Hematopoietic multipotent progenitor cell treated with erythropoietin and hydrocortisone succinate and interleukin-3 and kit ligand, for 17 days (in vitro differentiated cells): ENCODE results near the gene TASOR2.
A peak's percentile ranks its signal among the peaks of the same experiment; 100 is the strongest.

ENCODE experiments used
- DNase-seq: peaks from one replicate; pipeline ENCODE4 v3.0.0-alpha.2; 2015; ENCODE audit warnings: low spot score

The TASOR2 gene

GRCh38 chr10:5683065-5683464, 1.6 kb upstream of the TASOR2 start:
- DNase-seq = no peak

- peak; percentile 81 for DNase-seq
Observed at GRCh38 chr10:5684971-5685763, 529 bp downstream of the TASOR2 start.

GRCh38 chr10:5685764-5686240, 1.2 kb downstream of the TASOR2 start:
- no peak for DNase-seq

- no peak for DNase-seq
Observed at GRCh38 chr10:5688587-5688986, 3.9 kb downstream of the TASOR2 start.

- no peak for DNase-seq
Observed at GRCh38 chr10:5691786-5692185, 7.1 kb downstream of the TASOR2 start.

- DNase-seq = peak; percentile 52
Observed at GRCh38 chr10:5692461-5693358, 8.1 kb downstream of the TASOR2 start.

- DNase-seq = no peak
Observed at GRCh38 chr10:5694573-5694972, 9.9 kb downstream of the TASOR2 start.

- no peak for DNase-seq
Observed at GRCh38 chr10:5697342-5697741, 12.7 kb downstream of the TASOR2 start.

GRCh38 chr10:5698062-5698461, 13.4 kb downstream of the TASOR2 start:
- no peak for DNase-seq

GRCh38 chr10:5708356-5708755, 23.7 kb downstream of the TASOR2 start:
- DNase-seq = no peak

GRCh38 chr10:5709865-5710264, 25.2 kb downstream of the TASOR2 start:
- DNase-seq = no peak

- DNase-seq = no peak
Observed at GRCh38 chr10:5710859-5711258, 26.2 kb downstream of the TASOR2 start.

GRCh38 chr10:5711642-5712041, 27.0 kb downstream of the TASOR2 start:
- DNase-seq = no peak

GRCh38 chr10:5719546-5719945, 34.9 kb downstream of the TASOR2 start:
- DNase-seq = no peak

GRCh38 chr10:5720182-5720581, 35.5 kb downstream of the TASOR2 start:
- DNase-seq = no peak

GRCh38 chr10:5723692-5724091, 39.1 kb downstream of the TASOR2 start:
- DNase-seq = no peak

- no peak for DNase-seq
Observed at GRCh38 chr10:5730766-5731165, 46.1 kb downstream of the TASOR2 start.

GRCh38 chr10:5731559-5731958, 46.9 kb downstream of the TASOR2 start:
- DNase-seq = no peak

- no peak for DNase-seq
Observed at GRCh38 chr10:5732141-5732540, 47.5 kb downstream of the TASOR2 start.
